Measurements from ENCODE around the gene SEMA6A.

- no peak for TF ChIP-seq SUZ12 (IDR thresholded peaks at IDR 0.05; ENCODE audit: extremely low read depth, insufficient read depth, insufficient read length)
- TF ChIP-seq YY1 (IDR thresholded peaks at IDR 0.05; ENCODE audit: insufficient read depth, insufficient read length): no peak
- no peak for TF ChIP-seq ZNF274 (IDR thresholded peaks at IDR 0.05; ENCODE audit: low read depth, low read length)
Observed at GRCh38 chr5:116567106-116567505, 7.5 kb downstream of the SEMA6A start.
